ENCODE measurements around the gene NDUFB8.
"Not testable (repeated sequence)": the region's sequence is repeated elsewhere in the genome, so short reads cannot be mapped to it uniquely, and the experiment has no call there.

The NDUFB8 gene
- total RNA-seq: 13.7 to 15.2 reads per million in 2 donors

GRCh38 chr10:100529475-100530298 lies at the start of gene NDUFB8:
Gene NDUFB8 (minus strand): TSS chr10:100529871. CDS start chr10:100529851, 20 bp downstream.
- peak; percentile 60 to 89 (median 77) for DNase-seq

- no peak for DNase-seq
These were observed 46.6 kb upstream of the NDUFB8 start for GRCh38 chr10:100576282-100576635.

- DNase-seq: no peak
These were observed 46.1 kb upstream of the NDUFB8 start for GRCh38 chr10:100575585-100576281.

GRCh38 chr10:100575146-100575545 lies 45.5 kb upstream of the NDUFB8 start:
- not testable (repeated sequence) for DNase-seq

- DNase-seq: no peak
These were observed 41.6 kb upstream of the NDUFB8 start for GRCh38 chr10:100571084-100571856.

GRCh38 chr10:100570506-100570905 lies 40.8 kb upstream of the NDUFB8 start:
- DNase-seq: no peak

- peak in 1 of 5 experiments; percentile 26 for DNase-seq
These were observed 40.2 kb upstream of the NDUFB8 start for GRCh38 chr10:100569687-100570481.

GRCh38 chr10:100568912-100569311 lies 39.2 kb upstream of the NDUFB8 start:
- DNase-seq: no peak

- DNase-seq: no peak
These were observed 38.2 kb upstream of the NDUFB8 start for GRCh38 chr10:100567826-100568225.

GRCh38 chr10:100567249-100567648 lies 37.6 kb upstream of the NDUFB8 start:
- DNase-seq: no peak

- DNase-seq: no peak
These were observed 36.9 kb upstream of the NDUFB8 start for GRCh38 chr10:100566561-100566960.

- DNase-seq: no peak
These were observed 35.7 kb upstream of the NDUFB8 start for GRCh38 chr10:100565206-100565985.

GRCh38 chr10:100562008-100562672 lies 32.5 kb upstream of the NDUFB8 start:
- peak; percentile 49 to 83 (median 66) for DNase-seq

GRCh38 chr10:100561005-100561404 lies 31.3 kb upstream of the NDUFB8 start:
- no peak for DNase-seq

GRCh38 chr10:100560248-100560647 lies 30.6 kb upstream of the NDUFB8 start:
- no peak for DNase-seq

GRCh38 chr10:100554902-100555301 lies 25.2 kb upstream of the NDUFB8 start:
- no peak for DNase-seq

- no peak for DNase-seq
These were observed 24.3 kb upstream of the NDUFB8 start for GRCh38 chr10:100553929-100554328.

- DNase-seq: no peak
These were observed 22.1 kb upstream of the NDUFB8 start for GRCh38 chr10:100551738-100552137.

GRCh38 chr10:100551196-100551595 lies 21.5 kb upstream of the NDUFB8 start:
- no peak for DNase-seq

GRCh38 chr10:100544950-100545349 lies 15.3 kb upstream of the NDUFB8 start:
- DNase-seq: no peak

GRCh38 chr10:100537475-100537874 lies 7.8 kb upstream of the NDUFB8 start:
- no peak for DNase-seq

Data from T-helper 2 cell (primary cell).